ENCODE measurements around the gene ARHGAP26.

GRCh38 chr5:142918959-142919635 is 148.9 kb downstream of the ARHGAP26 start:
- TF ChIP-seq CTCF (IDR thresholded peaks at IDR 0.05; ENCODE audit: poor library complexity, severe bottlenecking) (no peak), RAD21 (conservative IDR thresholded peaks at IDR 0.05) (no peak), SMC3 (conservative IDR thresholded peaks at IDR 0.05; ENCODE audit: poor library complexity) (no peak), EZH2 (IDR thresholded peaks at IDR 0.05; ENCODE audit: borderline replicate concordance, insufficient read depth, low read length, poor library complexity, severe bottlenecking) (no peak)
